Cortex of kidney (tissue), 1 donor: Measurements from ENCODE around the gene RRP9.
"Not testable (repeated sequence)": the region's sequence is repeated elsewhere in the genome, so short reads cannot be mapped to it uniquely, and the experiment has no call there.

Experiments
- DNase-seq: peaks from one replicate; lab custom pipeline; 2025; lab: John Stamatoyannopoulos, UW

Gene RRP9, protein sequence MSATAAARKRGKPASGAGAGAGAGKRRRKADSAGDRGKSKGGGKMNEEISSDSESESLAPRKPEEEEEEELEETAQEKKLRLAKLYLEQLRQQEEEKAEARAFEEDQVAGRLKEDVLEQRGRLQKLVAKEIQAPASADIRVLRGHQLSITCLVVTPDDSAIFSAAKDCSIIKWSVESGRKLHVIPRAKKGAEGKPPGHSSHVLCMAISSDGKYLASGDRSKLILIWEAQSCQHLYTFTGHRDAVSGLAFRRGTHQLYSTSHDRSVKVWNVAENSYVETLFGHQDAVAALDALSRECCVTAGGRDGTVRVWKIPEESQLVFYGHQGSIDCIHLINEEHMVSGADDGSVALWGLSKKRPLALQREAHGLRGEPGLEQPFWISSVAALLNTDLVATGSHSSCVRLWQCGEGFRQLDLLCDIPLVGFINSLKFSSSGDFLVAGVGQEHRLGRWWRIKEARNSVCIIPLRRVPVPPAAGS

GRCh38 chr3:51941798-51942602 lies at the start of gene RRP9, which contains the start of gene PARP3:
RRP9 (minus strand) TSS chr3:51941904; CDS start chr3:51941867, 37 bp downstream.
PARP3 (plus strand) TSS chr3:51942363; CDS start chr3:51943356, 993 bp downstream.
- DNase-seq, result peak; percentile 81

GRCh38 chr3:51990501-51990971 lies 48.8 kb upstream of the RRP9 start:
- DNase-seq, result not testable (repeated sequence)

GRCh38 chr3:51988286-51989146 lies 46.8 kb upstream of the RRP9 start:
- no peak for DNase-seq

- DNase-seq, result no peak
Measured at GRCh38 chr3:51987568-51987967, 45.9 kb upstream of the RRP9 start.

DNA sequence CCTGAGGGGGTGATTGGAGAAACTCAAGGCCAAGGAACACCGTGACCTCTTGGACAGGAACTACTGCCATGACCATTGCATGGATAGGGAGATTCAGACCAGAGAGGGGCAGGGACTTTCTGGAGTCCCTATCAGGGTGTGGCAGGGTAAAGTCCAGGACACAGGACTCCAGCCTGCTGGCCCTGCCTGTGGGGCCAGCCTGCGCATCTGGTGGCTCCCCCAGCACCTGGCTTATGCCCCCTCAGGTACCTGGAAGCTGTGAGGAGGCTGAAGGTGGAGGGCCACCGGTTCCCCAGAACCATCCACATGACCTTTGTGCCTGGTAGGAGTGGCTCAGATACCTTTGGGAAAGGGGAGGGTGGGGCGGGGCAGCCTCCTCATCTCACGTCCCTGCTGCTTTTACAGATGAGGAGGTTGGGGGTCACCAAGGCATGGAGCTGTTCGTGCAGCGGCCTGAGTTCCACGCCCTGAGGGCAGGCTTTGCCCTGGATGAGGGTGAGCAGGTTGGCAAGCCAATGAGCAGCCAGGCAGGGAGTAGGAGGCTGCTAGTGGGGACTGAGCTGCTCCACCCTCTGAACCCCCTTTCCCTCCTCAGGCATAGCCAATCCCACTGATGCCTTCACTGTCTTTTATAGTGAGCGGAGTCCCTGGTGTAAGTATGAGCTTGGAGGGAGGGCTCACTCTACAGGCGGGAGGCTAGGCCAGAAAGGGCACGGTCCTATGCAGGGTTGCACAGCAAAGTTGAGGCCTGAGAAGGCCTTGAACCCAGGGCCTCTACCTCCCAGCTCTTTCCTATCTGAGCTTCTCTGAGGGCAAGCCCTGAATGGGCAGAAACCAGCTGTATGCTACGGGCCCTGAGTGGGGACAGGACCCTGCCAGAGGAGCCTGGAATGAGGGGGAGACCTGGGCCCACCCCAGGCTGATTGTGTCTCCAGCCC lies 44.6 kb upstream of the RRP9 start:
- no peak for DNase-seq

- no peak for DNase-seq
Measured at GRCh38 chr3:51985063-51985462, 43.4 kb upstream of the RRP9 start.

DNA sequence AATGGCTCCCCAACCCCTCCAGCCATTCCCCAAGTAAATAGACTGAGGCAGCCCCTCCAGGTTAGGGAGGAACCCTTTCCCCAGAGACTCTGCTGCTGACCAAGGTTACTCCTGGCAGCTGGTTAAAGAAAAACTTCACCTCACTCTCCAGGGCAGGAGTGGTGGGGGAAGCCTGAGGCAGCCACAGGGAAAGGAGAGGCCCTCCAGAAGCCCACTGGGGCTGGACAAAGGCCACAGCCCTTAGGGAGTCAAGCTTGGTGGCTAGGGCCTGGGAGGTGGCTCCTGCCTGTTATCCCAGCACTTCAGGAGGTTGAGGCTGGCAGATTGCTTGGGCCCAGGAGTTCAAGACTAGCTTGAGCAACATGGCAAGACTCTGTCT lies 42.6 kb upstream of the RRP9 start:
- no peak for DNase-seq

- no peak for DNase-seq
Measured at GRCh38 chr3:51983578-51984268, 42.0 kb upstream of the RRP9 start.

DNA sequence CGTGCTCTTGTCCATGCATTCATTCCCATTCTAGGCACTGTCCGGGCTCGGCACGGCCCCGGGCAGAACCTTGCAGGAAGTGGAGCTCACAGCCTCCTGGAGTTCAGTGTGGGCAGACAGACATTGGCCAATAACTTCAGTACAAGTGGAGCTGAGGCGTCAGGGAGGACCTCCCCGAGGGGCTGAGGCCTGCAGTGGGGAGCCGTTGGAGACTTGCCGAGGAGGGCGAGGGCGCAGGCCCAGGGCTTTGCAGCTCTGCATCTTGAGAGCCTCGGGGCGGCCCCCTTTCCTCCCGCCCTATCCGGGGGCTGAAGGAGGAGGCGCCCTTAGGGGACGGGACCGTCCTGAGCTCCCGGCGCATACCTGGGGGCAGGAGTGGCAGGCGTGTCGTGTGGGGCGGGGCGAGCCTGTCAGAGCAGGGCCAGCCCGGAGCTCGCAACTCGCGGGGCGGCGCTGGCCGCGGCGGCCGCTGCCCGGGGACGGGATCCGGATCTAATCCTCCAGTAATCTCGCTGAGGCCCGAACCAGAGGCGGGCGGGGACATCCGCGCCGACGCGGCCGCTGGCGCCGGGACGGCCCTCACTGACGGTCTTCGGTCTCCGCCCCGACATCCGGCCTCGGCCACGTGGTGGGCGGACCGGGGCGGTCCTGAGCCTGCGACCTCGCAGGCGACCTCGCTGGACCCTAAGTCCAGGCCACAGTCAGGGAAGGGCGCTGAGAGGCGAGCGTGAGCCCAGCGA lies 41.3 kb upstream of the RRP9 start, which contains the start of gene ACY1:
ACY1 (plus strand) TSS at position 698 of the 740 bp plus-strand sequence. CDS start 530 bp downstream, outside the sequence.
- no peak for DNase-seq

DNA sequence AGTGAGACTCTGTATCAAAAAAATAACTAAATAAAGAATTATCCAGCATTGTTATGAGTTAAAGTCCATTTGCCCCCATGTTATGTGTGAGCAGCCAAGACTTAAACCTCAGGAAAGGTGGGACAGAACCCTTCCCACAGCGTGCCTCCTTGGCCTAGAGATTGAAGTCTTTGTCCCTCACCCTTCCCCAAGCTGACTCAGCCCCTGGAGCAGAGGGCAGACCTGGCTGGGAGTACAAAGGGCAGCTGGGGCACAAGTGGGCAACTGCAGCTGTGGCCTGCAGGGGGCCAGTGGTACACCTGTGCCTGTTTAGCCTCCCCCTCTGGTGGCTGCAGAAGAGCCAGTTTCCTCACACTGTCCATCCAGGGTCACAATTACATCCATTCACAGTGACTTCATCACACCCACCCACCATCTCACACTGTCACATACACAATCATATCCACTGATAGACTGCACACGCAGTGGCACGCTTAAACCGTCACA lies 40.7 kb upstream of the RRP9 start:
- no peak for DNase-seq

DNA sequence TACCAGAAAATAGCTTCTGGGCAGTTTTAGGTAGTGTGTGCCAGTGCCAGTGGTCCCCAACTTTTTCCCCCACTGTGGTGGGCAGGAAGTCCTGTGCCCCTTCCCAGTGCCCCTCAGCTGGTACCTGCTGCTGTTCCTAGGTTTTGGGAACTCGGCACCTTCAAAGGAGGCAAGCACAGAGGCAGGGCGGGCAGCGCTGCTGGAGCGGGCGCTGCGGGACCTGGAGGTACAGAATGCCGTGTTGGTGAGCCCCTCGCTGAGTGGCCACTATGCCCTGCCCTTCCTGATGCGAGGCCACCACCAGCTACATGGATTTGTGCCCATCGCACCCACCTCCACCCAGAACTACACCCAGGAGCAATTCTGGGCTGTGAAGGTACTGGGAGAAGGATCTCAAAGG lies 38.5 kb upstream of the RRP9 start:
- no peak for DNase-seq

DNA sequence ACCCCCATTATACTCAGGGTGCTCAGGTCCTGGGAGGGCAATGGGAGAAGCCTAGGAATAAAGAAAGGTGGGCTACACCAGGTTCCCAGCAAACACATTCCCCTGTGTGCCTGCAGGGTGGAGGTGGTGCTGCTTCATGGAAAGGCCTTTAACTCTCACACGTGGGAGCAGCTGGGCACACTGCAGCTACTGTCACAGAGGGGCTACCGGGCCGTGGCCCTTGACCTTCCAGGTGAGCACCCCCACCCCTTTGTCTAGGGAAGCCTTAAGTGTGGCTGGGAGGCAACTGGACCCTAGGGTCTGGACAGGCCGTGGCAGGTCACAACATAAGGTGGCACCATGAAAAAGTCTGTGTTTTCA lies 36.4 kb upstream of the RRP9 start:
- no peak for DNase-seq

GRCh38 chr3:51977446-51978142 lies 35.9 kb upstream of the RRP9 start:
- no peak for DNase-seq

- no peak for DNase-seq
Measured at GRCh38 chr3:51975852-51976549, 34.3 kb upstream of the RRP9 start.

- DNase-seq, result no peak
Measured at GRCh38 chr3:51974963-51975851, 33.5 kb upstream of the RRP9 start, which contains the start of gene ABHD14A. ABHD14A (plus strand) TSS chr3:51975064; CDS start chr3:51975136, 72 bp downstream.

DNA sequence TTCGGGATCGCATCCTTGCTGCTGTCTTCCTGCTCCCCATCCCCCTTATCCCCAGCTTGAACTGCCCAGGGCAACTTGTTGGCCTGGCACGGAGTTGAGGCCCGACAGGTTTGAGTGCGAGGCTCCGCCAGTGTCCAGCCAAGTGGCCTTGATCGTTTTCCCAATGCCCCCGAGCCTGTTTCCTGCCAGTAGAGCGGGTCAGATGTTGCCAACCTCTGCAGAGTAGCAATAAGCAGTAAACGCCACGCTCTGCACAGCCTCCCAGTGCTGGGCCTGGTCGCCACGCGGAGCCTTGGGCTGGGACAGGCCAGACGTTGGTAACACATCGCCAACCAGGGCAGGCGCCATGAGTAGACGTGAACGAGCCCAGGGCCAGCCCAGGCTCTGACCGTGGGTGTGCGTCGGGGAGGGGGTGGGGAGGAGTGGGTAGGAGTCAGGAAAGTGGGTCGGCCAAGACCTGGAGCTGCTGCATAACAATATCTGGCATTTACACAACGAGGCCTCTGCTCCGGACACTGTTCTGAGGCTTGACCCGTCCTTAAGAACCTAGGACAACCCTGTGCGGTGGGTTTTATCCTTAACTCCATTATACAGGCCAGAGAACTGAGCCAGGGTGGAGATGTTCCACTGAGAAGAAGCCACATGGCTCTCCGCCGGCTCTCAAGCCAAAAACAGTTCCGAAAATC lies 32.7 kb upstream of the RRP9 start:
- DNase-seq, result no peak
